Peyer's patch (tissue), 4 donors: ENCODE data around the gene QRFP. TPM values are rescaled to one million over a fixed set of nuclear protein-coding genes. Genes with fewer than 3 reads are reported as not detected.

Experiments used
- DNase-seq, 3 donors: peaks; one replicate each; pipeline ENCODE4 v3.0.0-alpha.2; 2017 to 2019
- H3K27ac ChIP-seq, 4 donors: fragments of 200-600 bp; sonication (generic); one replicate each; pipeline ENCODE4 v1.5.1; 2016 to 2019
- H3K27me3 ChIP-seq, 2 donors: fragments of 200-600 bp; sonication (generic); one replicate each; pipeline ENCODE4 v1.5.1; 2019
- H3K36me3 ChIP-seq, 3 donors: fragments of 200-600 bp; sonication (generic); one replicate each; pipeline ENCODE4 v1.5.1; 2016 to 2019
- H3K4me1 ChIP-seq, 4 donors: fragments of 200-600 bp; sonication (generic); one replicate each; pipeline ENCODE4 v1.5.1; 2016 to 2019
- H3K4me3 ChIP-seq, 4 donors: fragments of 200-600 bp; sonication (generic); 1 replicate in 3 of 4; 2 replicates in 1 of 4; pipeline ENCODE4 v1.5.1; 2016 to 2019; ENCODE audit warnings: mild to moderate bottlenecking in 1 of 4
- H3K9me3 ChIP-seq, 4 donors: fragments of 200-600 bp; sonication (generic); one replicate each; pipeline ENCODE4 v1.5.1; 2016 to 2019; ENCODE audit warnings: mild to moderate bottlenecking in 1 of 4
- POLR2A ChIP-seq, 2 donors: fragments of 450-650 bp; IDR thresholded peaks; one replicate each; pipeline ENCODE4 v1.5.1; 2017; ENCODE audit warnings: antibody characterized with exemption in 2 of 2, mild to moderate bottlenecking in 2 of 2, moderate library complexity in 2 of 2
- total RNA-seq, 4 donors: library from RNA; depleted of rRNA; stranded (reverse); fragments of >200 nt; gene quantifications; one replicate each; pipeline ENCODE4 v1.1.0, GENCODE V29; 2016
- TF ChIP-seq, protein P1 (sequence below), 6 experiments: fragments of 450-650 bp in 4 of 6; fragments of 200-600 bp in 2 of 6; sonication (generic) in 1 of 6; IDR thresholded peaks; one replicate each; pipeline ENCODE4 v1.5.1; 2017 to 2019; ENCODE audit warnings: antibody characterized with exemption in 6 of 6, mild to moderate bottlenecking in 3 of 6, moderate library complexity in 1 of 6

Gene QRFP
- total RNA-seq, 4 donors from 2014 or later, result not detected

DNA sequence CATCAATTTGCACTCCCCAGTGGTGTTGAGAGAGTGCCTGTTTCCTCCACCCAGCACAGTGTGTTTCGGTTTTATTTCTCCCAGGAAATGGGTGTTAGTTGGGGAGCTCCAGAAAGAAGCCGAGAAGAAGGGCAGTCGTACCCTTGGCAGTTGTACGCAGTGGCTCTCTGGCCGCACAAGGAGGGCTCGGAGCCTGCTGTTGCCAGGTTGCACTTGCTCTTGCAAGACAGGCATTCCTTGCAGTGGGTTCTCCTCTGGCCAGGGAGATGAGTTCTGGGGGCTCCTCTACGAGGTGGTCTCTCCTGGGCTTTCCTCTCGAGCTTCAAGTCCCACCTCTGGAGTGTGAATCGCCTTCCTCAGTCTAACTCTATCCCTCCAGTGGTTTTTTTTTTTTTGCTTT, 29.1 kb downstream of the QRFP start:
- Histone ChIP-seq H3K36me3 (peaks cover 0 to 31% (median 0%) of the 10 kb centered on the region in 3 donors), H3K4me1 (peaks cover 0 to 31% (median 0%) of the 10 kb centered on the region in 4 donors), H3K4me3 (no peak overlapping the region), H3K9me3 (no peaks in the 10 kb centered on the region), H3K27ac (no peak overlapping the region), H3K27me3 (no peaks in the 10 kb centered on the region)
- no peak for TF ChIP-seq POLR2A (IDR thresholded peaks at IDR 0.05)
- TF ChIP-seq, protein P1, sequence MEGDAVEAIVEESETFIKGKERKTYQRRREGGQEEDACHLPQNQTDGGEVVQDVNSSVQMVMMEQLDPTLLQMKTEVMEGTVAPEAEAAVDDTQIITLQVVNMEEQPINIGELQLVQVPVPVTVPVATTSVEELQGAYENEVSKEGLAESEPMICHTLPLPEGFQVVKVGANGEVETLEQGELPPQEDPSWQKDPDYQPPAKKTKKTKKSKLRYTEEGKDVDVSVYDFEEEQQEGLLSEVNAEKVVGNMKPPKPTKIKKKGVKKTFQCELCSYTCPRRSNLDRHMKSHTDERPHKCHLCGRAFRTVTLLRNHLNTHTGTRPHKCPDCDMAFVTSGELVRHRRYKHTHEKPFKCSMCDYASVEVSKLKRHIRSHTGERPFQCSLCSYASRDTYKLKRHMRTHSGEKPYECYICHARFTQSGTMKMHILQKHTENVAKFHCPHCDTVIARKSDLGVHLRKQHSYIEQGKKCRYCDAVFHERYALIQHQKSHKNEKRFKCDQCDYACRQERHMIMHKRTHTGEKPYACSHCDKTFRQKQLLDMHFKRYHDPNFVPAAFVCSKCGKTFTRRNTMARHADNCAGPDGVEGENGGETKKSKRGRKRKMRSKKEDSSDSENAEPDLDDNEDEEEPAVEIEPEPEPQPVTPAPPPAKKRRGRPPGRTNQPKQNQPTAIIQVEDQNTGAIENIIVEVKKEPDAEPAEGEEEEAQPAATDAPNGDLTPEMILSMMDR (IDR thresholded peaks at IDR 0.05), result no peak
- DNase-seq, result peak in 1 of 3 donors; percentile 20

DNA sequence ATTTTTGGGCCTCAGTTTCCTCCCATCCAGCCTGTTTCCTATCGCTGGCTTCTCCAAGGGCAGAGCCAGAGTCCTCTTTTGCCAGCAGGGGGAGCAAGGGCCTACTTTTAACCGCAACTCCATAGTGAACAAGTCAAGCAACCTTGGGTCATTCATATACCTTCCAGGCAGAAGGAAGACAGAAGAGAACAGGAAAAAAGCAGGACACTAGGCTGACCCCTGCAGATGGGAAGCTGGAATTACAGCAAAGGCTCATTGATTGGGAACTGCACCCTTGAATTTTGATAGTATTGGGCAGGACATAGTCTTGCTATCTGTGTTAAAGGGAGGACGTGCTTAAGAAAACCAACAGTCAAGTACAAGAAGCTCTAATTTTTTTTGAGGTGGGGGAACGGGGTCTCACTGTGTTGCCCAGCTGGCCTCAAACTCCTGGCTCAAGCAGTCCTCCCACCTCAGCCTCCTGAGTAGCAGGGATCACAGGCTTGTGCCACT, 30.1 kb downstream of the QRFP start:
- Histone ChIP-seq H3K4me3 (no peak overlapping the region), H3K4me1 (peaks cover 0 to 25% (median under 1%) of the 10 kb centered on the region in 4 donors), H3K9me3 (no peaks in the 10 kb centered on the region), H3K36me3 (peaks cover 0 to 23% (median 0%) of the 10 kb centered on the region in 3 donors), H3K27me3 (no peaks in the 10 kb centered on the region), H3K27ac (no peak overlapping the region)
- no peak for TF ChIP-seq POLR2A (IDR thresholded peaks at IDR 0.05)
- TF ChIP-seq, protein P1 (IDR thresholded peaks at IDR 0.05), result peak; percentile 42 to 97 (median 83)
- peak; percentile 51 to 89 (median 78) for DNase-seq

DNA sequence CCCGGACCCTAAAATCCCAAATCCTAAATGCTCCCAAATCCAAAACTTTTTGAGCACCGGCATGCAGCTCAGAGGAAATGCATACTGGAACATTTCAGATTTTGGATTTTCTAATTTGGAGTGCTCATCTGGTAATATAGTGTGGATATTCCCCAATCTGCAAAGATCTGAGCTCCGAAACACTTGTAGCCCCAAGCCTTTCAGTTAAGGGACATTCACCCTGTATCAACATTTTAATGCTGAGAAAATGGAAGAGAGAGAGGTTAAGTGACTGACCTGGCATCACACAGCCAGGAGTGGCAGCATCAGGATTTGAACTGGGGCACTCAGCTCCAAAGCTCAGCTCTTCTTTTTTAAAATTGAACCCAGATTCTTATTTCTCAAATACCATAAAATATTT, 30.7 kb downstream of the QRFP start:
- no peaks in the 10 kb centered on the region for H3K27me3 ChIP-seq
- no peak for DNase-seq
- H3K9me3 ChIP-seq, result no peaks in the 10 kb centered on the region
- H3K27ac ChIP-seq, result no peak overlapping the region
- peaks cover 0 to 23% (median 0%) of the 10 kb centered on the region in 3 donors for H3K36me3 ChIP-seq
- TF ChIP-seq, protein P1 (IDR thresholded peaks at IDR 0.05), result no peak
- TF ChIP-seq POLR2A (IDR thresholded peaks at IDR 0.05), result no peak
- no peak overlapping the region for H3K4me3 ChIP-seq
- peaks cover 0 to 28% (median 3%) of the 10 kb centered on the region in 4 donors for H3K4me1 ChIP-seq

DNA sequence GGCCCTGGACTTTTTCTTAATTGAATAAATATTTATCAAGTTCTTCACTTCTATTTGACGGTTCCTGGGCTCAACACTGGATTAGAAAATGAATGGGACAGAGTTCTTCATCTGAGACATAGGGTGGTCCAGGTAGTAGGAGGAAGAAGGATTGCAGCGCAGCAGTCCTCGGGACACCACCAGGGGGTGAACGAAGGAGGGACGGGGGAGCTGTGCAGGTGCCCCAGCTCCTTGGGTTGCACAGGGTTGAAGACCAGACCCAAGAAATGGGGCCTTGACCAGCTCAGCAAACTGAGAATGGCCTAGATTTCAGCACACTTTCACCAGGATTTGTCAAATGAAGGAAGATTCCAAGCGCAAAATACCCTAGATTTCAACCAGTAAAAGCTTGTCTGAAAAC, 32.1 kb downstream of the QRFP start:
- H3K4me3 ChIP-seq, result no peak overlapping the region
- DNase-seq, result no peak
- TF ChIP-seq POLR2A (IDR thresholded peaks at IDR 0.05), result no peak
- TF ChIP-seq, protein P1 (IDR thresholded peaks at IDR 0.05), result no peak
- H3K9me3 ChIP-seq, result no peaks in the 10 kb centered on the region
- peaks cover 0 to 23% (median 0%) of the 10 kb centered on the region in 3 donors for H3K36me3 ChIP-seq
- H3K27me3 ChIP-seq, result no peaks in the 10 kb centered on the region
- peaks cover 0 to 28% (median 3%) of the 10 kb centered on the region in 4 donors for H3K4me1 ChIP-seq
- H3K27ac ChIP-seq, result no peak overlapping the region

DNA sequence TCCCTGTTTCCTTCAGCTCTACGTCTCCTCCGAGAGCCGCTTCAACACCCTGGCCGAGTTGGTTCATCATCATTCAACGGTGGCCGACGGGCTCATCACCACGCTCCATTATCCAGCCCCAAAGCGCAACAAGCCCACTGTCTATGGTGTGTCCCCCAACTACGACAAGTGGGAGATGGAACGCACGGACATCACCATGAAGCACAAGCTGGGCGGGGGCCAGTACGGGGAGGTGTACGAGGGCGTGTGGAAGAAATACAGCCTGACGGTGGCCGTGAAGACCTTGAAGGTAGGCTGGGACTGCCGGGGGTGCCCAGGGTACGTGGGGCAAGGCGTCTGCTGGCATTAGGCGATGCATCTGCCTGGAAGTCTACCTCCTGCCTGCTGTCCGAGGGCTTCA, 33.9 kb downstream of the QRFP start:
- Histone ChIP-seq H3K9me3 (no peaks in the 10 kb centered on the region), H3K4me3 (no peak overlapping the region), H3K4me1 (peaks cover 0 to 27% (median 3%) of the 10 kb centered on the region in 4 donors), H3K27ac (peak overlapping the region in 1 of 4 donors; percentile 76), H3K36me3 (peaks cover 0 to 28% (median 0%) of the 10 kb centered on the region in 3 donors), H3K27me3 (no peaks in the 10 kb centered on the region)
- TF ChIP-seq, protein P1 (IDR thresholded peaks at IDR 0.05), result no peak
- no peak for TF ChIP-seq POLR2A (IDR thresholded peaks at IDR 0.05)
- no peak for DNase-seq
